NCI-H1105 treated with DMSO at 0.1 percent for 48 hours (cell line): ENCODE measurements around the gene ACVRL1.

Source experiments
- DNase-seq: peaks from one replicate; lab custom pipeline; 2025; lab: John Stamatoyannopoulos, UW

Gene ACVRL1

GRCh38 chr12:51907083-51907855 lies at the start of gene ACVRL1:
Gene ACVRL1 (plus strand): TSS chr12:51907504. CDS start chr12:51912475, 4,971 bp downstream.
- DNase-seq = no peak

- DNase-seq = no peak
These were observed 46.3 kb upstream of the ACVRL1 start for GRCh38 chr12:51860986-51861385.

GRCh38 chr12:51862947-51863346 lies 44.4 kb upstream of the ACVRL1 start:
- no peak for DNase-seq

GRCh38 chr12:51863363-51863932 lies 43.9 kb upstream of the ACVRL1 start:
- DNase-seq = no peak

- DNase-seq = no peak
These were observed 43.1 kb upstream of the ACVRL1 start for GRCh38 chr12:51863933-51864832.

GRCh38 chr12:51864833-51865670 lies 42.3 kb upstream of the ACVRL1 start:
- DNase-seq = no peak

- DNase-seq = no peak
These were observed 41.5 kb upstream of the ACVRL1 start for GRCh38 chr12:51865757-51866270.

GRCh38 chr12:51866324-51866723 lies 41.0 kb upstream of the ACVRL1 start:
- no peak for DNase-seq

- no peak for DNase-seq
These were observed 40.5 kb upstream of the ACVRL1 start for GRCh38 chr12:51866762-51867161.

- no peak for DNase-seq
These were observed 39.9 kb upstream of the ACVRL1 start for GRCh38 chr12:51867371-51867770.

GRCh38 chr12:51867796-51868428 lies 39.4 kb upstream of the ACVRL1 start:
- no peak for DNase-seq

GRCh38 chr12:51868821-51869495 lies 38.3 kb upstream of the ACVRL1 start:
- DNase-seq = no peak

GRCh38 chr12:51869496-51869865 lies 37.8 kb upstream of the ACVRL1 start:
- no peak for DNase-seq

GRCh38 chr12:51869931-51870330 lies 37.4 kb upstream of the ACVRL1 start:
- DNase-seq = no peak

GRCh38 chr12:51870504-51870903 lies 36.8 kb upstream of the ACVRL1 start:
- no peak for DNase-seq

- DNase-seq = no peak
These were observed 36.2 kb upstream of the ACVRL1 start for GRCh38 chr12:51871126-51871525.

- DNase-seq = no peak
These were observed 35.2 kb upstream of the ACVRL1 start for GRCh38 chr12:51871918-51872688.

- DNase-seq = no peak
These were observed 34.7 kb upstream of the ACVRL1 start for GRCh38 chr12:51872689-51872981.

GRCh38 chr12:51873251-51873994 lies 33.9 kb upstream of the ACVRL1 start:
- DNase-seq = no peak
